ENCODE data around the gene EPN3.

The EPN3 gene

GRCh38 chr17:50527155-50527762 lies 5.3 kb upstream of the EPN3 start:
- H3K4me3 ChIP-seq (ENCODE audit: low read depth, low read length), result no peak overlapping the region
- TF ChIP-seq CTCF (IDR thresholded peaks at IDR 0.05; ENCODE audit: low read depth, low read length), result no peak

- no peak for TF ChIP-seq CTCF (IDR thresholded peaks at IDR 0.05; ENCODE audit: low read depth, low read length)
- H3K4me3 ChIP-seq (ENCODE audit: low read depth, low read length), result no peak overlapping the region
Measured at GRCh38 chr17:50527949-50528474, 4.5 kb upstream of the EPN3 start.

DNA sequence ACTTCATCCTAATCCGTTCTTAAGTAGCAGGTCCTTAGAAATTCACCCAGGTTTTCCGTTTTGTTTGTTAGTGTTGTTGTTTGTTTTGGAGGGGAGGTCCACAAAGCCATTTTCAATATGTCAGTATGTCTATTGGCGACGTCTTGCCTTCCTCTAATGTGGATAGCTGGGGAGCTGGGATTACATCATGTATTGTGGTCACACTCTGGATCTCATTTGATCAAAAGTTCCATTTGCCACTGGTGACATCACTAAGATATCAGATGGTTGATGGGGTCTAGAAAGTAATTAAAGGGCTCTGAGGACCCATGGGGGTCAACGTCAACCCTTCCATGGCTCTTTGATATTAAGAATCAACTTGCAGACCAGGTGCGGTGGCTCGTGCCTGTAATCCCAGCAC lies 2.7 kb upstream of the EPN3 start:
- TF ChIP-seq CTCF (IDR thresholded peaks at IDR 0.05; ENCODE audit: low read depth, low read length), result no peak
- no peak overlapping the region for H3K4me3 ChIP-seq (ENCODE audit: low read depth, low read length)

GRCh38 chr17:50531428-50532025 lies 1.0 kb upstream of the EPN3 start:
- TF ChIP-seq CTCF (IDR thresholded peaks at IDR 0.05; ENCODE audit: low read depth, low read length), result no peak
- no peak overlapping the region for H3K4me3 ChIP-seq (ENCODE audit: low read depth, low read length)

DNA sequence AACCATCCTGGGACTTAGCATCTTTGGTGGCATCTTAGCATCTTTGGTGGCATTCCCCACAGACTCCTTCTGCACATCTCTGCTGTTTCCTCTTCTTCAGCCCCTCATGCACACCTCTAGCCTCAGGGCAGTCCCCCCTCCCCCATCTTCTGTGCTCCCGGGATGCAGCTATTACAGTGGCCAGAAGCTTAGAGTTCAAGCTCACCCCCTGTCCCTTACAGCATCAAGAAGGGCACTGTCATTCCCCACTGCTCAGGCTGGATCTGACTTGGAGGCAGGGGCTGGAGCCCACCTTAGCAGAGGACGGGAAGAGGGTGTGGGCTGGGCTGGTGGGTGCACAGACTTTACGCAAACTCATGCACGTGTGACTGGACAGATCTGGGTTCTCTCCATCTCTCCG lies 650 bp downstream of the EPN3 start:
- H3K4me3 ChIP-seq (ENCODE audit: low read depth, low read length), result no peak overlapping the region
- no peak for TF ChIP-seq CTCF (IDR thresholded peaks at IDR 0.05; ENCODE audit: low read depth, low read length)

- no peak overlapping the region for H3K4me3 ChIP-seq (ENCODE audit: low read depth, low read length)
Measured at GRCh38 chr17:50533720-50534148, 1.2 kb downstream of the EPN3 start.

More at GRCh38 chr17:50533720-50534148, 1.2 kb downstream of the EPN3 start:
- no peak for TF ChIP-seq CTCF (IDR thresholded peaks at IDR 0.05; ENCODE audit: low read depth, low read length)
